AG09309 (cell line): ENCODE measurements around the gene OR11H7.
"Not testable (repeated sequence)": the region's sequence is repeated elsewhere in the genome, so short reads cannot be mapped to it uniquely, and the experiment has no call there.

Experiments used
- DNase-seq: peaks from one replicate; pipeline ENCODE4 v3.0.0-alpha.2; 2010; ENCODE audit warnings: low read depth
- H3K4me3 ChIP-seq: 2 replicates; pipeline ENCODE4 v1.5.1; 2011; ENCODE audit warnings: mild to moderate bottlenecking, low read depth, low read length, moderate library complexity; ENCODE audit not compliant: control insufficient read depth
- CTCF ChIP-seq: IDR thresholded peaks from 2 replicates; pipeline ENCODE4 v1.5.1; 2011; ENCODE audit warnings: mild to moderate bottlenecking, low read depth, low read length, inconsistent platforms; ENCODE audit not compliant: insufficient read depth, control insufficient read depth; ENCODE audit errors: missing control alignments

OR11H7 gene

GRCh38 chr14:20277409-20277808 lies 48.6 kb downstream of the OR11H7 start:
- DNase-seq = no peak
- TF ChIP-seq CTCF = no peak
- H3K4me3 ChIP-seq = no peak overlapping the region

- no peak for TF ChIP-seq CTCF
- no peak for DNase-seq
- no peak overlapping the region for H3K4me3 ChIP-seq
Observed at GRCh38 chr14:20278414-20278813, 49.6 kb downstream of the OR11H7 start.

GRCh38 chr14:20280265-20280664 lies 51.5 kb downstream of the OR11H7 start:
- not testable (repeated sequence) for DNase-seq, H3K4me3 ChIP-seq
